DMS114 treated with DMSO at 0.1 percent for 48 hours (cell line): ENCODE measurements around the gene KLF7.

Experiments used
- DNase-seq: peaks from one replicate; lab custom pipeline; 2025; ENCODE audit not compliant: unreplicated experiment; lab: John Stamatoyannopoulos, UW

KLF7 gene

GRCh38 chr2:207035875-207036274 lies 129.9 kb downstream of the KLF7 start:
- DNase-seq, result no peak

- DNase-seq, result no peak
These were observed 133.3 kb downstream of the KLF7 start for GRCh38 chr2:207032490-207032889.
